Measurements from ENCODE around the gene BLOC1S5. TPM values are rescaled to one million over a fixed set of nuclear protein-coding genes. Genes with fewer than 3 reads are reported as not detected.
A peak's percentile ranks its signal among the peaks of the same experiment; 100 is the strongest.

BLOC1S5 gene
- total and polyA plus RNA-seq, 2 of the 13 experiments (the other 11 are each of a cell fraction or from before 2014, with no cell fraction given), result 10.5 to 41.5 TPM

- peak; percentile 61 for TF ChIP-seq MIXL1 (CRISPR knock-in tag; IDR thresholded peaks at IDR 0.05)
- peak; percentile 59; the same call in 1 of the 2 replicates for TF ChIP-seq HMGXB3 (CRISPR knock-in tag; IDR thresholded peaks at IDR 0.05; ENCODE audit: borderline replicate concordance)
- TF ChIP-seq ZNF768 (CRISPR knock-in tag; IDR thresholded peaks at IDR 0.05), result 0 out of 2 replicates have a peak, but pooled peaks have one; percentile 25
- TF ChIP-seq ETV5 (CRISPR knock-in tag; IDR thresholded peaks at IDR 0.05; ENCODE audit: borderline replicate concordance), result peak; percentile 91
- TF ChIP-seq POLR2G (IDR thresholded peaks at IDR 0.05; ENCODE audit: low read depth, low read length), result peak; percentile 48; the same call in 1 of the 2 replicates
- TF ChIP-seq MLLT10 (CRISPR knock-in tag; IDR thresholded peaks at IDR 0.05), result no peak
- 0 out of 2 replicates have a peak, but pooled peaks have one; percentile 49 for TF ChIP-seq ZNF343 (CRISPR knock-in tag; IDR thresholded peaks at IDR 0.05)
- no peak for TF ChIP-seq NFAT5 (CRISPR knock-in tag; IDR thresholded peaks at IDR 0.05)
- TF ChIP-seq ZNF3 (CRISPR knock-in tag; IDR thresholded peaks at IDR 0.05), result peak; percentile 90
- TF ChIP-seq SIX1 (CRISPR knock-in tag; IDR thresholded peaks at IDR 0.05; ENCODE audit: borderline replicate concordance), result peak; percentile 86; the same call in 1 of the 2 replicates
- no peak for TF ChIP-seq BHLHE40 (IDR thresholded peaks at IDR 0.05; ENCODE audit: low read length)
- peak; percentile 73; the same call in 1 of the 2 replicates for TF ChIP-seq ZSCAN21 (CRISPR knock-in tag; IDR thresholded peaks at IDR 0.05; ENCODE audit: borderline replicate concordance)
- peak; percentile 71; the same call in 1 of the 2 replicates for TF ChIP-seq JUND (CRISPR knock-in tag; IDR thresholded peaks at IDR 0.05)
- 0 out of 2 replicates have a peak, but pooled peaks have one; percentile 12 for TF ChIP-seq RERE (CRISPR knock-in tag; IDR thresholded peaks at IDR 0.05; ENCODE audit: low read depth)
These were observed 44.0 kb upstream of the BLOC1S5 start (continued) for GRCh38 chr6:8108031-8108660.
